ENCODE results near the gene CDC123. TPM values are rescaled to one million over a fixed set of nuclear protein-coding genes. Genes with fewer than 3 reads are reported as not detected.
A peak's percentile ranks its signal among the peaks of the same experiment; 100 is the strongest.
"Not testable (repeated sequence)": the region's sequence is repeated elsewhere in the genome, so short reads cannot be mapped to it uniquely, and the experiment has no call there.

Gene CDC123
- polyA plus RNA-seq, 2 of the 4 experiments (the other 2 are of a cell fraction): 164 to 195 TPM

- DNase-seq (ENCODE audit: low read depth in 1 of 2, low spot score in 1 of 2) (no peak), FAIRE-seq (no peak), ATAC-seq (0 out of 6 replicates have a peak, but pooled peaks of 1 of the 2 experiments have one; percentile 13)
- Histone ChIP-seq H3K4me2 (no peak overlapping the region), H3K4me1 (no peaks in the 10 kb centered on the region; the same call in 2 of the 3 replicates), H3K9me3 (no peaks in the 10 kb centered on the region), H3K27ac (no peak overlapping the region), H3K4me3 (no peak overlapping the region)
- TF ChIP-seq HOXA7 (CRISPR knock-in tag; IDR thresholded peaks at IDR 0.05): no peak
- no peak for TF ChIP-seq PHF8 (IDR thresholded peaks at IDR 0.05; ENCODE audit: borderline replicate concordance, low read depth)
- TF ChIP-seq FOSL2 (IDR thresholded peaks at IDR 0.05): no peak
- no peak for TF ChIP-seq FOSL2 (CRISPR knock-in tag; IDR thresholded peaks at IDR 0.05)
- no peak for TF ChIP-seq HMGXB4 (CRISPR knock-in tag; IDR thresholded peaks at IDR 0.05; ENCODE audit: borderline replicate concordance)
- TF ChIP-seq FOSB (CRISPR knock-in tag; IDR thresholded peaks at IDR 0.05): no peak
- TF ChIP-seq RARB (CRISPR knock-in tag; IDR thresholded peaks at IDR 0.05): no peak
- TF ChIP-seq SREBF2 (IDR thresholded peaks at IDR 0.05): no peak
- TF ChIP-seq E2F6 (IDR thresholded peaks at IDR 0.05; ENCODE audit: borderline replicate concordance, low read depth): no peak
- TF ChIP-seq USF2 (IDR thresholded peaks at IDR 0.05): no peak
- no peak for TF ChIP-seq SMC3 (IDR thresholded peaks at IDR 0.05)
- no peak for TF ChIP-seq ZC3H11A (IDR thresholded peaks at IDR 0.05)
- no peak for TF ChIP-seq RCOR1 (IDR thresholded peaks at IDR 0.05; ENCODE audit: low read depth, low read length)
- no peak for TF ChIP-seq RFX5 (IDR thresholded peaks at IDR 0.05)
- no peak for TF ChIP-seq CBX8 (IDR thresholded peaks at IDR 0.05)
- no peak for TF ChIP-seq MAX (IDR thresholded peaks at IDR 0.05)
- no peak for TF ChIP-seq MAZ (IDR thresholded peaks at IDR 0.05; ENCODE audit: borderline replicate concordance, low read depth, low read length)
- no peak for TF ChIP-seq POLR2AphosphoS2 (conservative IDR thresholded peaks at IDR 0.05; ENCODE audit: low read length)
- WGBS (ENCODE audit: missing lambda C conversion rate): 92% methylated on average over 11 of the region's 11 CpGs
- POLR2A ChIA-PET: interaction anchor here (1.4 kb wide), 1 partner anchor 33 kb away, joined by 5 read pairs; the partner anchor contains the start of genes CDC123 and NUDT5
- CTCF ChIA-PET: interaction anchor here (3.2 kb wide), 1 partner anchor 14 kb away, joined by 28 read pairs; no protein-coding TSS in a partner anchor
Measured at GRCh38 chr10:12228851-12229250, 32.9 kb downstream of the CDC123 start.

GRCh38 chr10:12234687-12235086 is 38.7 kb downstream of the CDC123 start:
- H3K4me1 ChIP-seq; H3K9me3 ChIP-seq; POLR2A ChIA-PET; H3K4me2 ChIP-seq; H3K27ac ChIP-seq; CTCF ChIA-PET; DNase-seq (ENCODE audit: low read depth in 1 of 2, low spot score in 1 of 2); FAIRE-seq; H3K4me3 ChIP-seq; ATAC-seq: not testable (repeated sequence)
- 92% methylated on average over 5 of the region's 5 CpGs for WGBS (ENCODE audit: missing lambda C conversion rate)

GRCh38 chr10:12235116-12235694 is 39.2 kb downstream of the CDC123 start:
- ChIA-PET POLR2A (no interaction called here), CTCF (no interaction called here)
- no peak overlapping the region for H3K4me3 ChIP-seq
- DNase-seq (ENCODE audit: low read depth in 1 of 2, low spot score in 1 of 2): no peak
- H3K4me1 ChIP-seq: no peaks in the 10 kb centered on the region; the same call in 2 of the 3 replicates
- no peak for FAIRE-seq
- no peak overlapping the region for H3K4me2 ChIP-seq
- H3K9me3 ChIP-seq: no peaks in the 10 kb centered on the region
- H3K27ac ChIP-seq: no peak overlapping the region
- 93% methylated on average over 3 of the region's 3 CpGs for WGBS (ENCODE audit: missing lambda C conversion rate)
- ATAC-seq: no peak
- no peak for TF ChIP-seq MAFK (IDR thresholded peaks at IDR 0.05; ENCODE audit: partially characterized antibody)
- TF ChIP-seq E2F6 (IDR thresholded peaks at IDR 0.05; ENCODE audit: borderline replicate concordance, low read depth): no peak
- TF ChIP-seq RFX5 (IDR thresholded peaks at IDR 0.05): no peak
- TF ChIP-seq HOXA7 (CRISPR knock-in tag; IDR thresholded peaks at IDR 0.05): no peak
- no peak for TF ChIP-seq FOSL2 (IDR thresholded peaks at IDR 0.05)
- no peak for TF ChIP-seq FOSL2 (CRISPR knock-in tag; IDR thresholded peaks at IDR 0.05)
- TF ChIP-seq CEBPB (IDR thresholded peaks at IDR 0.05): no peak
- no peak for TF ChIP-seq BHLHE40 (IDR thresholded peaks at IDR 0.05; ENCODE audit: low read depth, low read length)
- TF ChIP-seq FOXS1 (CRISPR knock-in tag; IDR thresholded peaks at IDR 0.05): no peak
- TF ChIP-seq JUNB (IDR thresholded peaks at IDR 0.05): no peak
- TF ChIP-seq NR3C1 (IDR thresholded peaks at IDR 0.05): no peak
- no peak for TF ChIP-seq CHD2 (IDR thresholded peaks at IDR 0.05; ENCODE audit: low read length, partially characterized antibody)
- TF ChIP-seq ZNF302 (CRISPR knock-in tag; IDR thresholded peaks at IDR 0.05): no peak
- TF ChIP-seq EP300 (IDR thresholded peaks at IDR 0.05): no peak
- no peak for TF ChIP-seq BCL3 (IDR thresholded peaks at IDR 0.05)
- no peak for TF ChIP-seq ELK1 (IDR thresholded peaks at IDR 0.05; ENCODE audit: low read depth, low read length)
- no peak for TF ChIP-seq ZC3H11A (IDR thresholded peaks at IDR 0.05)
